Natural killer cell treated with Interleukin-12 subunit alpha and Interleukin-12 subunit beta and Interleukin-15 and Interleukin-18, amount 100 ng/mL, for 72 hours (primary cell): Measurements from ENCODE around the gene SLC6A5. TPM values are rescaled to one million over a fixed set of nuclear protein-coding genes. Genes with fewer than 3 reads are reported as not detected.

Source experiments
- ATAC-seq, 2 donors: fragments of 150-1000 bp; cut with Tn5 transposase in 1 of 2; sonication (Bioruptor Pico), chemical (Tn5 transposase) in 1 of 2; 2 replicates each; pipeline ENCODE4 v1.10.0; 2021
- DNase-seq: peaks from one replicate; pipeline ENCODE4 v3.0.0; 2022; ENCODE audit warnings: low spot score
- H3K27ac Mint-ChIP-seq, 2 donors: 1 replicate in 1 of 2; 2 replicates in 1 of 2; pipeline ENCODE4 v1.8.0; 2022; ENCODE audit warnings: mixed read lengths in 2 of 2, mild to moderate bottlenecking in 1 of 2, moderate library complexity in 1 of 2
- H3K27me3 Mint-ChIP-seq, 2 donors: 1 replicate in 1 of 2; 2 replicates in 1 of 2; pipeline ENCODE4 v1.8.0; 2022; ENCODE audit warnings: mixed read lengths in 2 of 2
- H3K36me3 Mint-ChIP-seq: one replicate; pipeline ENCODE4 v1.8.0; 2022; ENCODE audit warnings: mixed read lengths
- H3K4me1 Mint-ChIP-seq, 2 donors: 1 replicate in 1 of 2; 2 replicates in 1 of 2; pipeline ENCODE4 v1.8.0; 2022; ENCODE audit warnings: low read depth in 2 of 2, mixed read lengths in 2 of 2, mild to moderate bottlenecking in 1 of 2
- H3K4me3 Mint-ChIP-seq: one replicate; pipeline ENCODE4 v1.8.0; 2022; ENCODE audit warnings: mixed read lengths
- H3K9me3 Mint-ChIP-seq: 2 replicates; pipeline ENCODE4 v1.8.0; 2022; ENCODE audit warnings: mixed read lengths
- total RNA-seq, 2 donors: library from RNA; stranded (reverse); gene quantifications; one replicate each; pipeline ENCODE4 v1.2.3, GENCODE V29; 2022

Gene SLC6A5
- total RNA-seq, 2 donors from 2014 or later: not detected

GRCh38 chr11:20676658-20677057 is 77.2 kb downstream of the SLC6A5 start:
- Mint-ChIP-seq H3K27me3 (peaks cover 8% of the 10 kb centered on the region in 2 donors), H3K36me3 (no peaks in the 10 kb centered on the region), H3K4me1 (no peaks in the 10 kb centered on the region), H3K4me3 (no peak overlapping the region), H3K27ac (no peak overlapping the region), H3K9me3 (no peaks in the 10 kb centered on the region)
- no peak for ATAC-seq
- DNase-seq: no peak

GRCh38 chr11:20688761-20689160 is 89.4 kb downstream of the SLC6A5 start:
- H3K4me1 Mint-ChIP-seq: no peaks in the 10 kb centered on the region
- no peak overlapping the region for H3K27ac Mint-ChIP-seq
- peaks cover 6% of the 10 kb centered on the region for H3K9me3 Mint-ChIP-seq
- no peaks in the 10 kb centered on the region for H3K36me3 Mint-ChIP-seq
- H3K4me3 Mint-ChIP-seq: no peak overlapping the region
- H3K27me3 Mint-ChIP-seq: peaks cover 0 to under 1% of the 10 kb centered on the region in 2 donors
- DNase-seq (no peak), ATAC-seq (no peak)

GRCh38 chr11:20707876-20708275 is 108.5 kb downstream of the SLC6A5 start:
- H3K36me3 Mint-ChIP-seq: no peaks in the 10 kb centered on the region
- ATAC-seq (no peak), DNase-seq (no peak)
- no peaks in the 10 kb centered on the region for H3K27me3 Mint-ChIP-seq
- peaks cover 8% of the 10 kb centered on the region for H3K9me3 Mint-ChIP-seq
- no peak overlapping the region for H3K4me3 Mint-ChIP-seq
- H3K27ac Mint-ChIP-seq: no peak overlapping the region
- H3K4me1 Mint-ChIP-seq: no peaks in the 10 kb centered on the region

Other genes with a start within 250 kb of the SLC6A5 start
- gene HTATIP2, start 235.9 kb upstream of the SLC6A5 start, total RNA-seq: 10 to 100 TPM; 25.7 to 27.7 TPM
- 10 to 100 TPM; 19.3 to 42.8 TPM for gene PRMT3, start 211.9 kb upstream of the SLC6A5 start, total RNA-seq
- not detected for gene NELL1, start 70.0 kb downstream of the SLC6A5 start, total RNA-seq